ENCODE results near the gene SP110. TPM values are rescaled to one million over a fixed set of nuclear protein-coding genes. Genes with fewer than 3 reads are reported as not detected.

The SP110 gene
- total RNA-seq, 3 donors from 2014 or later, result 17.4 to 23.0 (median 22.9) TPM

DNA sequence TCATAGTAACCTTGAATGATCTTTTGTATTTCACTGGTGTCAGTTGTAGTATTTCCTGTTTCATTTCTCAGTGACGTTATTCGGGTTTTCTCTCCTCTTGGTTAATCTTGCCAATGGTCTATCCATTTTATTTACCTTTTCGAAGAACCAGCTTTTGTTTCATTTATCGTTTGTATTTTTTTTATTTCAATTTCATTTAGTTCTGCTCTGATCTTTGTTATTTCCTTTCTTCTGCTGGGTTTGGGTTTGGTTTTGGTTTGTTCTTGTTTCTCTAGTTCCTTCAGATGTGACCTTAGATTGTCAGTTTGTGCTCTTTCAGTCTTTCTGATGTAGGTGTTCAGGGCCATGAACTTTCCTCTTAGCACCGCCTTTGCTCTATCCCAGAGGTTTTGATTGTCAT, 42.5 kb upstream of the SP110 start:
- no peaks in the 10 kb centered on the region for H3K4me1 ChIP-seq (ENCODE audit: low read depth)
- intact Hi-C loops (cut with DNase I, micrococcal nuclease), result no loop called here
- DNase-seq (no peak), ATAC-seq (no peak)
- TF ChIP-seq, protein P1, sequence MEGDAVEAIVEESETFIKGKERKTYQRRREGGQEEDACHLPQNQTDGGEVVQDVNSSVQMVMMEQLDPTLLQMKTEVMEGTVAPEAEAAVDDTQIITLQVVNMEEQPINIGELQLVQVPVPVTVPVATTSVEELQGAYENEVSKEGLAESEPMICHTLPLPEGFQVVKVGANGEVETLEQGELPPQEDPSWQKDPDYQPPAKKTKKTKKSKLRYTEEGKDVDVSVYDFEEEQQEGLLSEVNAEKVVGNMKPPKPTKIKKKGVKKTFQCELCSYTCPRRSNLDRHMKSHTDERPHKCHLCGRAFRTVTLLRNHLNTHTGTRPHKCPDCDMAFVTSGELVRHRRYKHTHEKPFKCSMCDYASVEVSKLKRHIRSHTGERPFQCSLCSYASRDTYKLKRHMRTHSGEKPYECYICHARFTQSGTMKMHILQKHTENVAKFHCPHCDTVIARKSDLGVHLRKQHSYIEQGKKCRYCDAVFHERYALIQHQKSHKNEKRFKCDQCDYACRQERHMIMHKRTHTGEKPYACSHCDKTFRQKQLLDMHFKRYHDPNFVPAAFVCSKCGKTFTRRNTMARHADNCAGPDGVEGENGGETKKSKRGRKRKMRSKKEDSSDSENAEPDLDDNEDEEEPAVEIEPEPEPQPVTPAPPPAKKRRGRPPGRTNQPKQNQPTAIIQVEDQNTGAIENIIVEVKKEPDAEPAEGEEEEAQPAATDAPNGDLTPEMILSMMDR (IDR thresholded peaks at IDR 0.05), result no peak
- no peak overlapping the region for H3K4me3 ChIP-seq
- H3K36me3 ChIP-seq (ENCODE audit: low read depth), result no peaks in the 10 kb centered on the region
- H3K9me3 ChIP-seq, result no peaks in the 10 kb centered on the region

DNA sequence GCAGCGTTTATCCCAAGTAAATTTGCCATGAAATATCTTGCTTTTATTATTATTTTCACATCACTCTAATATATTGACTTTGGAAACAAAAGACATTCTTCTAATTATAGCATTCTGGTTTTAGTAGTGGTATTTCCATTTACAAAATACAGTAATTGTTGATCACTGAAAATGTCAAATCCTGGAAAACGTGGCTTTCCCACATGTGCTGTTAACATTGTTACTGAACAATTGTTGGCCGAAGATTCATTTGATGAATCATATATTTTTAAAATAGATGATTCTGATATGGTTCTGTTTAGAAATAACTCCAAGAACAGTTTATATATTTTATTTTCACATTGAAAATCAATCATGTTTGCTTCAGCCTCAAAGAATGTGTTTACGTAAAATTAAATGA, 38.7 kb upstream of the SP110 start:
- ATAC-seq (no peak), DNase-seq (no peak)
- Histone ChIP-seq H3K9me3 (no peaks in the 10 kb centered on the region), H3K4me3 (no peak overlapping the region), H3K4me1 (ENCODE audit: low read depth) (no peaks in the 10 kb centered on the region), H3K36me3 (ENCODE audit: low read depth) (no peaks in the 10 kb centered on the region)
- intact Hi-C loops (cut with DNase I, micrococcal nuclease), result no loop called here
- TF ChIP-seq, protein P1 (IDR thresholded peaks at IDR 0.05), result no peak

DNA sequence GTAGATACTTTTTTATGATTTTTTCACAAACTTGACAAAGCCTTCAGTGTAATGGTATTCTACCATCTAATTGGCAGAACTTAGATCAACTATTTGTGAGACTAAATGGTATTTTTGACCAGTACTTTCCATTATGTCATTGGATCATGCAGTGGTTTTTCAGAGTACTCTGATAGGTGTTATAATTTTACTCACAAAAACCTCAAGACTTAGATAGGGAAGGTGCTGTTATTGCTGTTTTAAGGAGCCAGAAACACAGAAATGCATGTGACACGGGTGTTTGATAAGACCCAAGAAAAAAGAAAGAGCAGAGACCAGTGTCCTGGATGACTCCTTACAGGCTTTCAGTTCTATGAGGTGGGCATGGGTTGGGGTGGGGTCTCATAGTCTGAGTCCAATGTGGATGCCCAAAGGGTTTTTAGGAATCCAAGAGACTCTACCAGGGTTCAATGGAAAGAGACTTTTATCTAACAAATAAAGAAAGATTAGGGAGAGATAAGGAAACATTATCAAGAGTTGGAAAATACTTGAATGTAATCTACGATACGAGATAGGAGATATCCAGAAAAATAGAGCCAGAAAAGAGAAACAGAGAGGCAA, 37.0 kb upstream of the SP110 start:
- no peaks in the 10 kb centered on the region for H3K4me1 ChIP-seq (ENCODE audit: low read depth)
- TF ChIP-seq, protein P1 (IDR thresholded peaks at IDR 0.05), result no peak
- DNase-seq, result no peak
- H3K36me3 ChIP-seq (ENCODE audit: low read depth), result no peaks in the 10 kb centered on the region
- no peak for ATAC-seq
- H3K9me3 ChIP-seq, result no peaks in the 10 kb centered on the region
- intact Hi-C loops (cut with DNase I, micrococcal nuclease), result no loop called here
- no peak overlapping the region for H3K4me3 ChIP-seq

DNA sequence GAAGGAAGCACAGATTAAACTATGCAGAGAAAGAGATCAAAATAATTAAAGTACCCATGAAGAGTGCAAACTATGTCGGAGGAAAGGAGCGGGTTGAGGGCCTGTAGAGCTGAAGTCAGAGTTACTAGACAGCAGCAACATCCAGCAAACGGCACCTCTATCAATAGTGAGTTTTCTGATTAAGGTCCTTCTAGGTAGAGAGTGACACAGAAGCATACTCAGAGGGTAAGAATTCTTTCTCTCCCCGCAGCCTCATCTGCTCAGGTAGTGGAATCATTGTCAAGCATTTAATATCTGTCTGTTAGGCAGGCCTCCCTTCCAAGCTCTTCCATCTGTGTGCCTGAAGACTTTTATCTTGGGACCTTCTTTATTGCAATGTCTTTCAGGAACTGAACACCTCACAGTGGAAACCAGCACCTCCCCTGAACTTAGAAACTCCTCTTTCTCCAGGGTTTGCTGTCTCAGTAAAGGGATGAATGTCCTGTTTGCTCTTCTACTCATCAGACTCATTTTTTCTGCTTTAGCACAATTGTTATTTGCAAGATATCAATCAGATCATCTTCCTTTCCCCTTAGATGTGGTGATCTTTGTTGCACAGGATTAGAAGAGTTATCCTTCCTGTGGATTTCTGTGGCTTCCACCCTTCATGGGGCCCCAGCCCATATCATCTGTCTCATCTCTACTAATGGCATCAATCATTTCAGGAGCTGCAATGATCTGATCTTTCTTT, 34.5 kb upstream of the SP110 start:
- intact Hi-C loops (cut with DNase I, micrococcal nuclease), result no loop called here
- TF ChIP-seq, protein P1 (IDR thresholded peaks at IDR 0.05), result no peak
- Histone ChIP-seq H3K36me3 (ENCODE audit: low read depth) (no peaks in the 10 kb centered on the region), H3K9me3 (no peaks in the 10 kb centered on the region), H3K4me3 (no peak overlapping the region), H3K4me1 (ENCODE audit: low read depth) (no peaks in the 10 kb centered on the region)
- ATAC-seq, result peak; percentile 36
- DNase-seq, result no peak

DNA sequence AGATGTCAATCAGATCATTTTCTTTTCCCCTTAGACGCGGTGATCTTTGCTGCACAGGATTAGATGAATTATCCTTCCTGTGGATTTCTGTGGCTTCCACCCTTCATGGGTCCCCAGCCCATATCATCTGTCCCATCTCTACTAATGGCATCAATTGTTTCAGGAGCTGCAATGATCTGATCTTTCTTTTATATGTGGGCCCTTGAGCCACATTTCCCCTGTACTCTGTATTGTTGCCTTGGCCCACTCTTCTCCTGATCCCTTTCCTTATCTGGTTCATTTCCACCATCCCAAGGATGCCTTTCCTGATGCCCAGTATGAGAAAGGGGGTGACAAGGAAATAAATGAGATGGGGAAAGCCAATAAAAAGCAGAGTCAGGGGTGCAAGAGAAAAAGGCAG, 30.4 kb upstream of the SP110 start:
- Histone ChIP-seq H3K36me3 (ENCODE audit: low read depth) (no peaks in the 10 kb centered on the region), H3K4me1 (ENCODE audit: low read depth) (no peaks in the 10 kb centered on the region), H3K9me3 (no peaks in the 10 kb centered on the region), H3K4me3 (no peak overlapping the region)
- no peak for DNase-seq
- ATAC-seq, result no peak
- TF ChIP-seq, protein P1 (IDR thresholded peaks at IDR 0.05), result no peak
- intact Hi-C loops (cut with DNase I, micrococcal nuclease), result no loop called here
